ENCODE measurements around the gene HOOK2. TPM values are rescaled to one million over a fixed set of nuclear protein-coding genes. Genes with fewer than 3 reads are reported as not detected.

The HOOK2 gene
- total and polyA plus RNA-seq, 9 of the 15 experiments (the other 6 are each of a cell fraction or from before 2014, with no cell fraction given): 1.3 to 17.2 (median 9.9) TPM

GRCh38 chr19:12796146-12797071, 21.1 kb upstream of the HOOK2 start (continued):
- peak; percentile 42; the same call in 1 of the 2 replicates for TF ChIP-seq TOE1 (IDR thresholded peaks at IDR 0.05; ENCODE audit: borderline replicate concordance)
- TF ChIP-seq TOE1 (CRISPR knock-in tag; IDR thresholded peaks at IDR 0.05; ENCODE audit: borderline replicate concordance, low read depth): no peak
- no peak for TF ChIP-seq RBM39 (optimal IDR thresholded peaks at IDR 0.05; ENCODE audit: low read depth, low read length)
- TF ChIP-seq ETV1 (tag; conservative IDR thresholded peaks at IDR 0.05; ENCODE audit: low read depth): no peak
- no peak for TF ChIP-seq FOXM1 (IDR thresholded peaks at IDR 0.05; ENCODE audit: low read depth)
- TF ChIP-seq FOXM1 (CRISPR knock-in tag; IDR thresholded peaks at IDR 0.05; ENCODE audit: low read depth): no peak
- peak; percentile 46; the same call in 1 of the 2 replicates for TF ChIP-seq RUNX1 (IDR thresholded peaks at IDR 0.05; ENCODE audit: low read depth)
- peak; percentile 41 for TF ChIP-seq JUND (IDR thresholded peaks at IDR 0.05; ENCODE audit: borderline replicate concordance, low read depth, low read length)
- no peak; the same call in 2 of the 3 replicates for TF ChIP-seq JUND (tag; IDR thresholded peaks at IDR 0.05; ENCODE audit: borderline replicate concordance, low read depth, low read length)
- TF ChIP-seq ETS1 (conservative IDR thresholded peaks at IDR 0.05; ENCODE audit: control insufficient read depth, low read depth, low read length): peak; percentile 20; the same call in 1 of the 2 replicates
- 0 out of 2 replicates have a peak, but pooled peaks have one; percentile 30 for TF ChIP-seq ZNF696 (CRISPR knock-in tag; conservative IDR thresholded peaks at IDR 0.05)
- no peak for TF ChIP-seq HMG20A (CRISPR knock-in tag; conservative IDR thresholded peaks at IDR 0.05)
- no peak for TF ChIP-seq ZNF224 (CRISPR knock-in tag; IDR thresholded peaks at IDR 0.05)
- TF ChIP-seq CBX3 (IDR thresholded peaks at IDR 0.05; ENCODE audit: borderline replicate concordance in 1 of 2, low read length in 2 of 2): peak in 1 of 2 experiments; percentile 51; a peak in 1 of 3 replicates
- TF ChIP-seq SMC3 (conservative IDR thresholded peaks at IDR 0.05; ENCODE audit: insufficient read depth, low read depth, low read length): peak; percentile 95
- no peak for TF ChIP-seq ZNF507 (tag; conservative IDR thresholded peaks at IDR 0.05)
- TF ChIP-seq NCOR1 (IDR thresholded peaks at IDR 0.05): 0 out of 2 replicates have a peak, but pooled peaks have one; percentile 39
- TF ChIP-seq RBM17 (IDR thresholded peaks at IDR 0.05; ENCODE audit: borderline replicate concordance, low read depth, low read length): no peak
- no peak for TF ChIP-seq HMBOX1 (IDR thresholded peaks at IDR 0.05)
- no peak for TF ChIP-seq ZNF124 (CRISPR knock-in tag; IDR thresholded peaks at IDR 0.05)
- TF ChIP-seq ILK (tag; IDR thresholded peaks at IDR 0.05; ENCODE audit: borderline replicate concordance, low read depth): no peak
- TF ChIP-seq ETV5 (CRISPR knock-in tag; IDR thresholded peaks at IDR 0.05; ENCODE audit: low read depth): 0 out of 2 replicates have a peak, but pooled peaks have one; percentile 45
